Ascending aorta (tissue), 2 donors: ENCODE data around the gene MORF4L1. TPM values are rescaled to one million over a fixed set of nuclear protein-coding genes. Genes with fewer than 3 reads are reported as not detected.

Source experiments
- DNase-seq, 2 donors: peaks; one replicate each; pipeline ENCODE4 v3.0.0-alpha.2; 2019; ENCODE audit warnings: low spot score in 2 of 2
- H3K27ac ChIP-seq, 2 donors: fragments of 200-600 bp; sonication (generic); one replicate each; pipeline ENCODE4 v1.5.1; 2016 to 2017; ENCODE audit warnings: mild to moderate bottlenecking in 1 of 2
- H3K27me3 ChIP-seq: fragments of 200-600 bp; sonication (generic); one replicate; pipeline ENCODE4 v1.5.1; 2017
- H3K36me3 ChIP-seq, 2 donors: fragments of 200-600 bp; sonication (generic); one replicate each; pipeline ENCODE4 v1.5.1; 2016
- H3K4me1 ChIP-seq, 2 donors: fragments of 200-600 bp; sonication (generic); one replicate each; pipeline ENCODE4 v1.5.1; 2016 to 2017; ENCODE audit warnings: mild to moderate bottlenecking in 1 of 2
- H3K4me3 ChIP-seq, 2 donors: fragments of 200-600 bp; sonication (generic); one replicate each; pipeline ENCODE4 v1.5.1; 2016 to 2017; ENCODE audit warnings: mild to moderate bottlenecking in 1 of 2
- H3K9me3 ChIP-seq, 2 donors: fragments of 200-600 bp; sonication (generic); one replicate each; pipeline ENCODE4 v1.5.1; 2016
- CTCF ChIP-seq, 3 experiments: fragments of 200-600 bp in 2 of 3; fragments of 450-650 bp in 1 of 3; sonication (generic) in 2 of 3; IDR thresholded peaks; one replicate each; pipeline ENCODE4 v1.5.1; 2016 to 2019; ENCODE audit warnings: antibody characterized with exemption in 3 of 3, mild to moderate bottlenecking in 1 of 3, moderate library complexity in 1 of 3
- intact Hi-C: fragments of 100-400 bp; cut with DNase I; formaldehyde crosslinking; loops from one replicate; pipeline ENCODE4 v1.15.1; 2023
- total RNA-seq: library from RNA; depleted of rRNA; stranded (reverse); fragments of >200 nt; gene quantifications from one replicate; pipeline ENCODE4 v1.1.0, GENCODE V29; 2016

Gene MORF4L1
- total RNA-seq, 1 donor from 2014 or later: 108 TPM

- Histone ChIP-seq H3K27ac (peak overlapping the region in 1 of 2 donors; percentile 25), H3K36me3 (no peaks in the 10 kb centered on the region), H3K4me3 (no peak overlapping the region), H3K4me1 (peaks cover 3 to 10% of the 10 kb centered on the region in 2 donors), H3K9me3 (no peaks in the 10 kb centered on the region), H3K27me3 (no peaks in the 10 kb centered on the region)
- no peak for TF ChIP-seq CTCF (IDR thresholded peaks at IDR 0.05)
- no peak for DNase-seq
- intact Hi-C loops: no loop called here
These were observed 64.5 kb downstream of the MORF4L1 start for GRCh38 chr15:78937132-78937739.

GRCh38 chr15:78938658-78939488, 66.2 kb downstream of the MORF4L1 start:
- DNase-seq: no peak
- Histone ChIP-seq H3K36me3 (no peaks in the 10 kb centered on the region), H3K27ac (no peak overlapping the region), H3K4me1 (peaks cover 3 to 12% of the 10 kb centered on the region in 2 donors), H3K4me3 (no peak overlapping the region), H3K9me3 (no peaks in the 10 kb centered on the region), H3K27me3 (no peaks in the 10 kb centered on the region)
- no peak for TF ChIP-seq CTCF (IDR thresholded peaks at IDR 0.05)
- intact Hi-C loops: no loop called here

- H3K27ac ChIP-seq: no peak overlapping the region
- TF ChIP-seq CTCF (IDR thresholded peaks at IDR 0.05): no peak
These were observed 70.1 kb downstream of the MORF4L1 start for GRCh38 chr15:78942741-78943140.

GRCh38 chr15:78943692-78944091, 71.0 kb downstream of the MORF4L1 start:
- H3K27me3 ChIP-seq: no peaks in the 10 kb centered on the region
- H3K36me3 ChIP-seq: no peaks in the 10 kb centered on the region
- intact Hi-C loops: no loop called here
- peak overlapping the region; percentile 49 to 67 for H3K4me3 ChIP-seq
- TF ChIP-seq CTCF (IDR thresholded peaks at IDR 0.05): no peak
- no peak for DNase-seq
- H3K27ac ChIP-seq: peak overlapping the region in 1 of 2 donors; percentile 43
- no peaks in the 10 kb centered on the region for H3K9me3 ChIP-seq
- peaks cover 3 to 12% of the 10 kb centered on the region in 2 donors for H3K4me1 ChIP-seq

More at GRCh38 chr15:78942741-78943140, 70.1 kb downstream of the MORF4L1 start:
- intact Hi-C loops: no loop called here
- no peaks in the 10 kb centered on the region for H3K36me3 ChIP-seq
- no peak for DNase-seq
- H3K4me1 ChIP-seq: peaks cover 3 to 12% of the 10 kb centered on the region in 2 donors
- H3K4me3 ChIP-seq: no peak overlapping the region
- H3K27me3 ChIP-seq: no peaks in the 10 kb centered on the region
- H3K9me3 ChIP-seq: no peaks in the 10 kb centered on the region

GRCh38 chr15:78944202-78944625, 71.5 kb downstream of the MORF4L1 start:
- H3K4me3 ChIP-seq: peak overlapping the region; percentile 49 to 67
- no peak for DNase-seq
- H3K36me3 ChIP-seq: no peaks in the 10 kb centered on the region
- H3K27ac ChIP-seq: peak overlapping the region in 1 of 2 donors; percentile 43
- peaks cover 3 to 12% of the 10 kb centered on the region in 2 donors for H3K4me1 ChIP-seq
- TF ChIP-seq CTCF (IDR thresholded peaks at IDR 0.05): no peak
- intact Hi-C loops: no loop called here
- no peaks in the 10 kb centered on the region for H3K27me3 ChIP-seq
- H3K9me3 ChIP-seq: no peaks in the 10 kb centered on the region
